Endothelial cell (in vitro differentiated cells): ENCODE results near the gene POLA1. TPM values are rescaled to one million over a fixed set of nuclear protein-coding genes. Genes with fewer than 3 reads are reported as not detected.

Source experiments
- DNase-seq: peaks from one replicate; pipeline ENCODE4 v3.0.0; 2021; ENCODE audit warnings: low spot score
- H3K27ac Mint-ChIP-seq: one replicate; pipeline ENCODE4 v1.8.0; 2021; ENCODE audit warnings: mixed read lengths, inconsistent platforms; ENCODE audit not compliant: unreplicated experiment
- H3K27me3 Mint-ChIP-seq: one replicate; pipeline ENCODE4 v1.8.0; 2021; ENCODE audit warnings: mild to moderate bottlenecking, moderate library complexity, mixed read lengths, inconsistent platforms; ENCODE audit not compliant: unreplicated experiment
- H3K36me3 Mint-ChIP-seq: one replicate; pipeline ENCODE4 v1.8.0; 2021; ENCODE audit warnings: mild to moderate bottlenecking, low read depth, mixed read lengths, inconsistent platforms; ENCODE audit not compliant: unreplicated experiment
- H3K4me1 Mint-ChIP-seq: one replicate; pipeline ENCODE4 v1.8.0; 2021; ENCODE audit warnings: mild to moderate bottlenecking, mixed read lengths, inconsistent platforms; ENCODE audit not compliant: unreplicated experiment
- H3K4me3 Mint-ChIP-seq: one replicate; pipeline ENCODE4 v1.8.0; 2021; ENCODE audit warnings: mild to moderate bottlenecking, mixed read lengths, inconsistent platforms; ENCODE audit not compliant: unreplicated experiment
- H3K9me3 Mint-ChIP-seq: one replicate; pipeline ENCODE4 v1.8.0; 2021; ENCODE audit warnings: mixed read lengths, inconsistent platforms; ENCODE audit not compliant: unreplicated experiment
- CTCF ChIP-seq: fragments of 200-600 bp; sonication (generic); IDR thresholded peaks from one replicate; pipeline ENCODE4 v1.5.0; 2021; ENCODE audit warnings: antibody characterized with exemption; ENCODE audit not compliant: unreplicated experiment
- total RNA-seq: library from RNA; stranded (reverse); fragmentation: NEBNext Ultra II Directional; extraction: Animal tissue kit (Norgen Biotek cat#: 25700); gene quantifications from one replicate; pipeline ENCODE4 v1.2.1, GENCODE V29; 2021; ENCODE audit not compliant: unreplicated experiment

POLA1 gene
- total RNA-seq, 1 donor from 2014 or later: 12.9 TPM

DNA sequence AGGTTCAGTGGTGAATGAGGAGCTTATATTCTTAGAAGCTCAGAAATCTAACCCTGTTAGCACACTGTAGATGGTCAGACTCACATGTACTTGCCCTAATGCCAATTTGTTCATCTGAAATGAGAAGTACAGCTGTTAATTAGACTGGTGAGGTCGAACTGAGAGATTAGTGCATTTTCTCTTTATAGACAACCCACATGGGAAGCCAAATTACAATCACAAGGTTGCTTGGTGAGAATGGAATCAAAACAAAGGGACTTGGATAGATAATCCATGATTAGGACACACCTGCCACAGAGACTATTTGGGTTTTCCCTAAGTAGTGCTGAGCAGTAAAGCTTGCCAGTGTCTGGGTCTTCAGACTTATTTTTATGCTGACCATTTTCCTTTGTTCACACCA, 88.3 kb downstream of the POLA1 start:
- no peak overlapping the region for H3K27ac Mint-ChIP-seq
- TF ChIP-seq CTCF: no peak
- H3K4me1 Mint-ChIP-seq: no peaks in the 10 kb centered on the region
- no peak for DNase-seq
- H3K9me3 Mint-ChIP-seq: no peaks in the 10 kb centered on the region
- H3K27me3 Mint-ChIP-seq: no peaks in the 10 kb centered on the region
- no peaks in the 10 kb centered on the region for H3K36me3 Mint-ChIP-seq
- no peak overlapping the region for H3K4me3 Mint-ChIP-seq

DNA sequence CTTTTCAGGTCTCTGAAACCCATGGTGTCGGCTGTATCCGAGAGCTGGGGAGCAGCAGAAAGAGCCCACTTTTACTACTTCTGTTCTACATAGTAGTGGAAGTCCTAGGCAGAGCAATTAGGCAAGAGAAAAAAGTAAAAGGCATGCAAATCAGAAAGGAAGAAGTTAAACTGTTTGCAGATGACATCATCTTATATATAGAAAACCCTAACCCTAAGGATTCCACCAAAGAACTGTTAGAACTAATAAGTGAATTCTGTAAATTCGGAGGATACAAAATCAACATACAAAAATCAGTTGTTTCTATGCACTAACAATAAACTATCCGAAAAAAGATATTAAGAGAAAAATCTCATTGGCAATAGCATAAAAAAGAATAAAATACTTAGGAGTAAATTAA, 95.3 kb downstream of the POLA1 start:
- no peak for TF ChIP-seq CTCF

DNA sequence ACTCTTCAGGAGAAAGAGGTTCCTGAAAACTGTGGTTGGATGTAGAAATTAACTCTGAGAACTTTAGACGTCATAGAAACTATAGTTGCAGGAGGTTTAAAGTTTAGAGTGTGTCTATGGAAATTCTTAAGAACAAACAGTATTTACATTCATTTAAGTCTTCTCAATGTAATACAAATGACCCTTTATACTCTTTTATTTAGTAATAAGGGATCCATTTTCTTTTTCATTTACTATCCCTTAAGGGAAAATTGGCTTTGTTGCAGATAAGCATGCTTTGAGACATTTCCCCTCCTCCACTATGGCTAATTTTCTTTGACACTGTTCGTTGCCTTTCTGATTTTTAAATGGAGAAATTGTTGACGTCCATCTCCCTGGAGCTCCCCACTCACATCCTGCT, 96.4 kb downstream of the POLA1 start:
- TF ChIP-seq CTCF: no peak
- peaks cover 7% of the 10 kb centered on the region for H3K4me1 Mint-ChIP-seq
- no peak overlapping the region for H3K27ac Mint-ChIP-seq
- no peaks in the 10 kb centered on the region for H3K9me3 Mint-ChIP-seq
- DNase-seq: no peak
- no peaks in the 10 kb centered on the region for H3K27me3 Mint-ChIP-seq
- no peak overlapping the region for H3K4me3 Mint-ChIP-seq
- no peaks in the 10 kb centered on the region for H3K36me3 Mint-ChIP-seq

More for the DNA sequence above, 95.3 kb downstream of the POLA1 start:
- H3K4me1 Mint-ChIP-seq: peaks cover 7% of the 10 kb centered on the region
- H3K27me3 Mint-ChIP-seq: no peaks in the 10 kb centered on the region
- no peak for DNase-seq
- no peak overlapping the region for H3K4me3 Mint-ChIP-seq
- H3K27ac Mint-ChIP-seq: no peak overlapping the region
- no peaks in the 10 kb centered on the region for H3K36me3 Mint-ChIP-seq
- no peaks in the 10 kb centered on the region for H3K9me3 Mint-ChIP-seq

- Mint-ChIP-seq H3K27ac (no peak overlapping the region), H3K36me3 (no peaks in the 10 kb centered on the region), H3K4me3 (no peak overlapping the region), H3K27me3 (no peaks in the 10 kb centered on the region), H3K9me3 (no peaks in the 10 kb centered on the region), H3K4me1 (peaks cover 7% of the 10 kb centered on the region)
- TF ChIP-seq CTCF: no peak
- no peak for DNase-seq
Observed at GRCh38 chrX:24796204-24796603, 102.5 kb downstream of the POLA1 start.

DNA sequence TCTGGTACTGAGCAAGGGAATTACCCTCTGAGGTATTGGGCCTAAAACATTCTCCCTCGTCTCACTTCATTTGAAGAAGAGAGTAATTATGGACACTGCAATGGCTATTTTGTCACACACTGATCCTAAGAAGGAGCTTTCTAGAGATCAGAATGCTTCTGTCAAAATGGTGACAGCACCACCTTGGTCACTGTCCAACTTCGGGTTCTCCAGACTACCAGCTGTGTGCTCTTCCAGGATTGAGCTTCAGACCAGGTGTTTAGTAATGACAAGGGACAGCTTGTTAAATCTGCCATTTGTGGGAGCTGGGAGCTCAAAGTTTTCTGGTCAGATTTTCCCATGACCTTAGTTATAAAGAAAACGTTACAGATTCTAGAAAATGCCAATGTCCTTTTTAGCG, 105.4 kb downstream of the POLA1 start:
- H3K27ac Mint-ChIP-seq: no peak overlapping the region
- no peak overlapping the region for H3K4me3 Mint-ChIP-seq
- no peaks in the 10 kb centered on the region for H3K36me3 Mint-ChIP-seq
- H3K4me1 Mint-ChIP-seq: no peaks in the 10 kb centered on the region
- TF ChIP-seq CTCF: no peak
- no peak for DNase-seq
- no peaks in the 10 kb centered on the region for H3K27me3 Mint-ChIP-seq
- no peaks in the 10 kb centered on the region for H3K9me3 Mint-ChIP-seq
